Keratinocyte (primary cell): ENCODE measurements around the gene PLEKHG2.

Experiments used
- CTCF ChIP-seq, 3 experiments: IDR thresholded peaks in 1 of 3; conservative IDR thresholded peaks in 1 of 3; optimal IDR thresholded peaks in 1 of 3; 2 replicates in 2 of 3; 3 replicates in 1 of 3; pipeline versions ENCODE3 to v1.5.1; 2011; ENCODE audit warnings: low read length in 3 of 3, mild to moderate bottlenecking in 3 of 3, moderate library complexity in 2 of 3, control low read depth in 1 of 3, inconsistent platforms in 1 of 3; ENCODE audit not compliant: insufficient read depth in 2 of 3; ENCODE audit errors: extremely low read depth in 1 of 3
- EZH2 ChIP-seq: IDR thresholded peaks from one replicate; pipeline ENCODE4 v1.6.1; 2012; ENCODE audit warnings: inconsistent platforms, mild to moderate bottlenecking, low read length, moderate library complexity

- TF ChIP-seq CTCF (optimal IDR thresholded peaks at IDR 0.05 in 1 of 3, IDR thresholded peaks at IDR 0.05 in 1 of 3, conservative IDR thresholded peaks at IDR 0.05 in 1 of 3; ENCODE audit: extremely low read depth in 1 of 3, insufficient read depth in 2 of 3, low read length in 3 of 3) = no peak
- no peak for TF ChIP-seq EZH2
These were observed 6.4 kb upstream of the PLEKHG2 start for GRCh38 chr19:39405958-39406655.
